ENCODE measurements around the gene CEP112. TPM values are rescaled to one million over a fixed set of nuclear protein-coding genes. Genes with fewer than 3 reads are reported as not detected.

The CEP112 gene
- polyA plus RNA-seq, 4 donors: 14.2 to 20.3 (median 14.3) TPM

DNA sequence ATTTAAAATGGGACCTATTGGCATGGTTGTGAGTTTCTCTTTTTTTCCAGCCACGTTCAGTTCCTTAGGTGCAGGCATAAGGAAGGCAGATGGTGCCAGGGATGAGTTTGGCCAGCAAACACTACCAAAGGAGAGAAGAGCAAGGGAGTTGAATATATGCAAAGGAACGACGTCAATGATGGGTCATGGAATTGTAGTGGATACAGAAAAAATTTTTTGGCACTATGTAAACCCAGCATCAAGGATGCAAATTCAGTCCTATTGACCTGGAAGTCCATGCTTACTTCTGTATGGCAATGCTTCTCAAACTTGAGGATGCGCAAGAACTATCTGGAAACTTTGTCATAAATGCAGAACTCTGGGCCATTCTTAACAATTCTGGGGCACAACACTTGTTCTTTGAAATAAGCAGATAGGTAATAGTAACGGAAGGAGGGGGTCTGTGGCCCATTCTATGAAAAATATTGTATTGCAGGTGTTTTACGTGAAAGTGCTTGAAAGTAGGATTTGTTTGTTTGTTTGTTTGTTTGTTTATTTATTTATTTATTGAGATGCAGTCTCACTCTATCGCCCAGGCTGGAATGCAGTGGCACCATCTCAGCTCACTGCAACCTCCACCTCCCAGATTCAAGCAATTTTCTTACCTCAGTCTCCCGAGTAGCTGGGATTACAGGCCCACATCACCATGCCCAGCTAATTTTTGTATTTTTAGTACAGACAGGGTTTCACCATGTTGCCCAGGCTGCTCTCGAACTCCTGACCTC is 19.3 kb upstream of the CEP112 start:
- no peak for DNase-seq (ENCODE audit: low read depth in 4 of 4, low spot score in 2 of 4)

DNA sequence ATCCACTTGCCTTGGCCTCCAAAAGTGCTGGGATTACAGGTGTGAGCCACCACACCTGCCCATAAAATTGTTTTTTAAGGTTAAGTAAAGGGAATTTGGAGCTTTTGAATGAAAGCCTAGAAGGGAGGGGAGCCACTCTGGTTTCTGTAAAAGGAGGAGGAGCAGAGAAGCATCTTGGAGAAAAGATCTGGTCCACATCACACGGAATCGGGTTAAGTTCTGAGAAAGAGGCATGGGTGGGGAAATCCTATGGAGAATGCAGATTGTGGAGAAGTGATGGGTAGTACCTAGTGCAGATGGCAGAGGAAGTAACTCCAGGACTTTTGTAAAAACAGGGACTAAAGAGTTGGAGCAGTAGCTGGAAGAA is 18.3 kb upstream of the CEP112 start:
- no peak for DNase-seq (ENCODE audit: low read depth in 4 of 4, low spot score in 2 of 4)

DNA sequence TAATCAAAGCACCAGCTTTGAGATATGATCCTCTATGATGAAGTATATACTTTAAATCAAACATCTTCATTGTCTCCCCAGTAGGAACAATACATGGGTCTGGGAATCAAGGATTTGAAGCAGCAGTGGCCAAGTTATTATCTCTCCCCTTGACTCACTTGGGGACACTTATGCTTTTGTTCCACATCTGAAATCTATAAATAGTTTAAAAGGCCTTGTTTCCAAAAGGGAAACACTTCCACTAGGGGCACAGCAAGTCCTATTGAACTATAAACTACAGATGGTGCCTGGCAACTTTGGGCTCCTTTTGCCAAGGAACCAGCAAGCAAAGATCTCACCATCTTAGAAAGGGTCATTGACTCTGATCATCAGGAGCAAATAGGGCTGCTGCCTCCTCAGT is 16.0 kb upstream of the CEP112 start:
- DNase-seq (ENCODE audit: low read depth in 4 of 4, low spot score in 2 of 4): no peak

DNA sequence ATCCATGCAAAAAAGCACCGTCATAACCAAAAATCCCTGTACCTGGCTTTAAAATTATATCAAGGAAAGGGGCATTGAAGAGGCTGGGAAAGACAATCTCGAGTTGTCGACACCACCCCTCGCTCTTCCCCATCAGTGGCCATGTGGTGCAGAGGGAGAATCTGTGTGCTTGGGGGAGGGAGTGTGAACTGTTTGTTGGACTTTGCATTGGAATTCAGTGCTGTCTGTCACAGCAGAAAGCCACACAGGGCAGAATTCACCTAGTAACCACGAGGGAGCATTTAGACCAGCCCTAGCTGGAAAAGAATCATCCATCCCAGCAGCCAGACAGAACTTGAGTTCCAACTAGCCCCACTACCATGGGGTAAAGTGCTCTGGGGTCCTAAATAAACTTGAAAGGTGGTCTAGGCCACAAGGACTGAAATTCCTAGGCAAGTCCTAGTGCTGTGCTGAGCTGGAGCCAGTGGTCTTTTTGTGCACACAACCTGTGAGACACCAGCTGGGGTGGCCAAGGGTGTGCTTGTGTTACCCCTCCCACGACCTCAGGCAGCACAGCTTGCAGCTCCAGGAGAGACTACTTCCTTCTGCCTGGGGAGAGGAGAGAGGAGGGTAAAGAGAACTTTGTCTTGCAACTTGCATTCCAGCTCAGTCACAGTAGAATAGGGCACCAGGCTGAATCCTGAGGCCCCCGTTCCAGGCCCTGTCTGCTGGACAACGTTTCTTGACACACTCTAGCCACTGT is 11.5 kb upstream of the CEP112 start:
- DNase-seq (ENCODE audit: low read depth in 4 of 4, low spot score in 2 of 4): no peak

GRCh38 chr17:66200685-66201092 is 8.8 kb upstream of the CEP112 start:
- peak in 3 of 4 donors; percentile 9 to 55 (median 49) for DNase-seq (ENCODE audit: low read depth in 4 of 4, low spot score in 2 of 4)

- DNase-seq (ENCODE audit: low read depth in 4 of 4, low spot score in 2 of 4): no peak
These were observed 6.3 kb upstream of the CEP112 start for GRCh38 chr17:66198242-66198641.

DNA sequence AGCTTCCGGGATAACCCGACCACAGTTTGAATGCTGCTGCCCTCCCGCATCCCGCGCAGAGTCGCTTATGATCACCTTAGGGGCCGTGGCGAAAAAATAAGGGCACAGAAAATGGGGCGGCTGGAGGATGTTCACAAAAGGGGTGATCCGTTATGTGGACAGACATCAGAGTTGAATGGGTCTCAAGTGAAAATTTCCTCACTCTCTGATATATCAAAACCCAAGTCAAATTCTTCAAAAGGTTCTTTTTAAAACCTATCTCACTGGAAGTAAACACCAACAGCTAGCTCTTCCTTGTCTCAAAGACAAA is 400 bp upstream of the CEP112 start:
- DNase-seq (ENCODE audit: low read depth in 4 of 4, low spot score in 2 of 4): no peak

DNA sequence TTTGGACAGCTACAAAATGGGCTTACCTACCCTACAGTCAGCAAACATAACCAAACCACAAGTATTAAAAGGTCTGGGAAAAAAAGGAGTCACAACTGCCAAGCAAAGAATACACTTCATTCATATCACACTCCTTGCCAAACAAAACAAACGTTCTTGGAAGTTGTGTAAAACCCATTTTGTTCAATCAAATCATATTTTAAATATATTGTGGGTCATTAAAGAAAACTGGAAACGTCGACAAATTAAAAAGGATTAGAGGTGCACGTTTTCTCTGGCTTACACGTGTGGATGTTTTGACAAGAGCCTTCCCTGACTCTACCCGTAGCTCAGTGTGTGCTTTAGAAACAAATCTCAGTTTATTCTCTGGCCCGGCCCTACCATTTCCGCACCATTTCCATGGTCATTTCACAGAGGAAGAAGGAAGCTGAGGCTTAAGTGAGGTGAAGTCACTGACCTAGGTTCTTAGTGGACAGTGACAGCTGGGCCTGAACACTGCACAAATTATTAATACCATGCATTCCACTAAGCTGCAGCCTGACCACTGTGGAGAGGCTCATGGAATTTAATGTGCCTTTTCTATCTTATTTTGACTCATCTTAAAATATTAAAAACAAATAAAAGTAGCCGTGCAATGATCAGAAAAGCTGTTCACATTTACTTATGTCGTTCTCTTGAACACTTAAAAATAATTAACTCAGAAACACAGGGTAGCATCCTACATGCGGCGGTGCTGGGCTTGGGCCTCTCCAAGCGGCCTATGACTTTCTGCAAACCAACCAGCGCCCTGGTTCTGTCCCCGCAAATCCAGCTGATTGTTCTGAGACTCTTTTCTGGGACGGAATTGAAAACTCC is 968 bp downstream of the CEP112 start:
- peak in 2 of 4 donors; percentile 6 to 15 for DNase-seq (ENCODE audit: low read depth in 4 of 4, low spot score in 2 of 4)

- DNase-seq (ENCODE audit: low read depth in 4 of 4, low spot score in 2 of 4): no peak
These were observed 4.2 kb downstream of the CEP112 start for GRCh38 chr17:66187718-66188117.

DNA sequence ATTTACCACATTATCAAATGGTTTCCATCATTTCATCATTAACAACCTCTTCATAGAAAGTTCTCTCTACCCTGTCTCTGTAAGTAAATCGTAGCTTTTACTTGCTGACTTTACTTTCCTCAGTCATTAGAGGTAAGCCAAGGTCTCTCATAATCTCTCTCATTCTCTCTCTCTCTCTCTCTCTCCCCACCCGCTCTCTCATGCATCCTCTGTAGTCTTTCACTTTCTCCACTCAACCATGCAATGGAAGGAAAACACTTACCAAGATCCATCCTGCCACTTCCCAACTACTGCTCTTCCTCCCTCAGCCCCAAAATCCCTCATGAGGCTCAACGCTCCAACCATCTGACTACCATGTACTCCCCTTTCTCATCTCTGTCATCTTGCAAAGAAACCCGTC is 6.1 kb downstream of the CEP112 start:
- DNase-seq (ENCODE audit: low read depth in 4 of 4, low spot score in 2 of 4): no peak

DNA sequence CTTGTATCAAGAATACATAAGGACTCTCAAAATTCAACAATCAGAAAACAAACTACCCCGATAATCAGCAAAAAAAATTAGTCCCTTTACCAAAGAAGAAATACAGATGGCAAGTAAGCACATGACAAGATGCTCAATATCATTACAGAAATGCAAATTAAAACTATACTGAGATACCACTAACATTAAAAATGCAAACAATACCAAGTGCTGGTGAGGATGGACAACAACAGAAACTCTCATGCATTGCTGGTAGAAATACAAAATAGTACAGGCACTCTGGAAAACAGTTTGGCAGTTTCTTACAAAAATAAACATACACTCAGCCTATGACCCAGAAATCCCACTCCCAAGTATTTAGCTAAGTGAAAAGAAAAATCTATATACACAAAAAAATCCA is 7.5 kb downstream of the CEP112 start:
- no peak for DNase-seq (ENCODE audit: low read depth in 4 of 4, low spot score in 2 of 4)

- no peak for DNase-seq (ENCODE audit: low read depth in 4 of 4, low spot score in 2 of 4)
These were observed 8.4 kb downstream of the CEP112 start for GRCh38 chr17:66183529-66183928.

DNA sequence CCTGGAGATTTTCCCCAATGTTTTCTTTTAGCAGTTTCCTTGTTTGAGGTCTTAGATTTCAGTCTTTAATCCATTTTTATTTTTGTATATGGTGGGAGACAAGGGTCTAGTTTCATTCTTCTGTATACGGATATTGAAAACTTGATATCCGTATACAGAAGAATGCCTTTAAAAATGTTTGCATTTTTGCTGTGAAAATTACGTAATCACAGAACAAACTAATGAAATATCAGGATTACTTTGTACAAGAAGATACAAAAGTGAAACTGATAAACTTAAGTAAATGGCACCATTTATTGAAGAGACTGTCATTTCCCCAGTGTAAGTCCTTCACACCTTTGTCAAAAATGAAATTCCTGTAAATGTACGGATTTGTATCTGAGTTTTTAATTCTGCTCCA is 13.3 kb downstream of the CEP112 start:
- no peak for DNase-seq (ENCODE audit: low read depth in 4 of 4, low spot score in 2 of 4)

- no peak for DNase-seq (ENCODE audit: low read depth in 4 of 4, low spot score in 2 of 4)
These were observed 14.9 kb downstream of the CEP112 start for GRCh38 chr17:66177048-66177447.

DNA sequence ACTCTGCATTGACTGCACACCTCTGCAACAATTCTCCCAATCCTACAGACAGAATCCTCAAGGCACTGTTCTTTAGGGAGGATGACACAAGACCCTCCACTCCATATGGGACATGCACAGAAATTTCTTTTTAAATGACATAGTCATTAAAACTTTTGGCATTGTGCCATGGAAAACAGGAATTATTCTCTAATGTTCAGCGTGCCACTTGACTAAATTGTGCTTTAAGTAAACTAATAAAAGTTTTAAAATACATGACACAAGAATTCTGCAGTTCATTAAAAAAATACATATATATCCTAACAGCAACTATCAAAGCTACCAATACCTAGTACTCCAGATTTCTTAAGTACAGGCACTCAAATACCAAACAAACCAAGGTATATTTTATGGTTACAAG is 16.0 kb downstream of the CEP112 start:
- no peak for DNase-seq (ENCODE audit: low read depth in 4 of 4, low spot score in 2 of 4)

GRCh38 chr17:66172691-66173223 is 19.2 kb downstream of the CEP112 start:
- DNase-seq (ENCODE audit: low read depth in 4 of 4, low spot score in 2 of 4): no peak

- no peak for DNase-seq (ENCODE audit: low read depth in 4 of 4, low spot score in 2 of 4)
These were observed 19.8 kb downstream of the CEP112 start for GRCh38 chr17:66172144-66172543.

DNA sequence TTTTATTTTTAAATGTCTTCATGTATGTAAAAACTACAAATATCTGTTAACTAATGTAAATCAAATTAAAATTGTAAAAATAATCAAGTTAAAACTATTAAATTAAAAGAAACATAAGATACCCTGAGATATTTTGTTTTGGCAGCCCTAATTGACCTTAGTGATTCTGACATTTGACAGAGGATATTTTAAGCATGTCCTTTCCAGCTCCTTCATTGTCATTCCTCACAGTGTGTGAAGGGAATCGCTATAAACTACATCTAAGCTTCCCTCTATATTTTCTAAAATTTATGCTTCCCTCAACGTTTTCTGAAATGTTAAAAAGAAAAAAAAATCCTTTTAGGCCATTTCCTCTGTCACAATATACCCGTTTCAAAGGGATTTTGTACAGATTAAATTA is 20.2 kb downstream of the CEP112 start:
- DNase-seq (ENCODE audit: low read depth in 4 of 4, low spot score in 2 of 4): no peak

DNA sequence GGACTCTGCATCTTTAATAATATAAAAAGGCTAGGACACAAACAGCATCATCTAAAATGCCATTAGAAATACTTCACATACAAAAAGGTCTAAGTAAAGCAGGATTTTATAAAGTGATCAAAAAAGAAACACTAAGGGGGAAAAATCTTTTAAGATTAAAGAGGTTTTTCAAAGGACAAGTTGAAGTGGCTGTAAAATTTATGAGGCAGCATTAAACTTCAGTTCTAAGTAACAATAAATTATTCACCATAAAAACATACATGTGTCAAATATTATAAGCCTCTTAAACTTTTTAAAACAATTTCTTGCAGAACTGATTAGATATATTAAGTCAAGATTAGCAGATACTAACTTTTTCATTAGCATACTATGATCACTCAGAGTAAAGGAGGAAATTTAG is 20.8 kb downstream of the CEP112 start:
- DNase-seq (ENCODE audit: low read depth in 4 of 4, low spot score in 2 of 4): no peak

GRCh38 chr17:66169839-66170238 is 22.1 kb downstream of the CEP112 start:
- DNase-seq (ENCODE audit: low read depth in 4 of 4, low spot score in 2 of 4): no peak

DNA sequence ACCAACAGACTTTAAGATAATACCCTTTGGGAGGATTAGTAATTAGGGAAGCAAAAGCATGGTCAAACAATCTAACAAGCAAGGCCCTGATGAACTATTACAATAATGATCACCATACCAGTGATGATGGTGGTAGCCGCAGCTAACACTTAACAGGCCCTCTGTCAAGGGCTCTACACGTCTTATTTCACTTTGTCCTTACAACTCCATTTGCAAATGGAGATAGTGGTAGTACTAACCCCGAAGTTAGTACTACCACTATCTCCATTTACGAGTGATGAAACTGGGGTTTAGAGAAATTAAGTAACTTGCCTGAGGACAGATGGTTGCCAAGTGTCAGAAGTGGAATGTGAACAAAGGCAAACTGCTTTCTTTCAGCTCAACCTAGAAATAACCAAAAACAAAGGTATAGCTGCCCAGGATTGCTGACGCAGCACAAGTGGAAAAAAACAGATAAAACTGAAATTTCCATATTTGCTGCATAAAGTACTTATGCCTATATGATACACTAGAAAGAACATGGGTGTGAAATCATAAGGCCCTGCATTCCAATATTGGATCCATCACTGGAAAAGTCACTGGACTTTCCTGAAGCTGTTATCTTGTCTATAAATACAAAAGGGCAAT is 24.6 kb downstream of the CEP112 start:
- DNase-seq (ENCODE audit: low read depth in 4 of 4, low spot score in 2 of 4): no peak
